ENCODE data around the gene PTK7. TPM values are rescaled to one million over a fixed set of nuclear protein-coding genes. Genes with fewer than 3 reads are reported as not detected.
A peak's percentile ranks its signal among the peaks of the same experiment; 100 is the strongest.

Gene PTK7
- total RNA-seq, 1 experiment from 2014 or later: 66.0 TPM

GRCh38 chr6:43159599-43159998 is 83.5 kb downstream of the PTK7 start:
- CTCF ChIA-PET: no interaction called here
- H3K4me1 Mint-ChIP-seq (ENCODE audit: low read depth, unreplicated experiment): no peaks in the 10 kb centered on the region
- no peaks in the 10 kb centered on the region for H3K9me3 Mint-ChIP-seq (ENCODE audit: low read depth, unreplicated experiment)
- intact Hi-C loops (cut with micrococcal nuclease; ENCODE audit: unreplicated experiment): no loop called here
- BruUV-seq (replicated peaks): no TSS peak
- H3K36me3 Mint-ChIP-seq (ENCODE audit: insufficient read depth, unreplicated experiment): peaks cover 8% of the 10 kb centered on the region
- no peak overlapping the region for H3K27ac Mint-ChIP-seq (ENCODE audit: unreplicated experiment)
- no peaks in the 10 kb centered on the region for H3K27me3 Mint-ChIP-seq (ENCODE audit: unreplicated experiment)
- no peak overlapping the region for H3K4me3 Mint-ChIP-seq (ENCODE audit: low read depth, unreplicated experiment)
- DNase-seq: no peak
- TF ChIP-seq CTCF (IDR thresholded peaks at IDR 0.05; ENCODE audit: unreplicated experiment): no peak

- no peaks in the 10 kb centered on the region for H3K9me3 Mint-ChIP-seq (ENCODE audit: low read depth, unreplicated experiment)
- H3K27me3 Mint-ChIP-seq (ENCODE audit: unreplicated experiment): no peaks in the 10 kb centered on the region
- no peaks in the 10 kb centered on the region for H3K36me3 Mint-ChIP-seq (ENCODE audit: insufficient read depth, unreplicated experiment)
- intact Hi-C loops (cut with micrococcal nuclease; ENCODE audit: unreplicated experiment): no loop called here
- CTCF ChIA-PET: interaction anchor here (0.6 to 1.5 kb wide), 2 partner anchors 17 to 1293 kb away, joined by 3 to 4 read pairs; no protein-coding TSS in a partner anchor
- no TSS peak for BruUV-seq (replicated peaks)
- no peak for TF ChIP-seq CTCF (IDR thresholded peaks at IDR 0.05; ENCODE audit: unreplicated experiment)
- H3K27ac Mint-ChIP-seq (ENCODE audit: unreplicated experiment): no peak overlapping the region
- H3K4me3 Mint-ChIP-seq (ENCODE audit: low read depth, unreplicated experiment): no peak overlapping the region
- H3K4me1 Mint-ChIP-seq (ENCODE audit: low read depth, unreplicated experiment): no peaks in the 10 kb centered on the region
- DNase-seq: no peak
Observed at GRCh38 chr6:43163899-43164298, 87.8 kb downstream of the PTK7 start.

GRCh38 chr6:43170417-43170930 is 94.4 kb downstream of the PTK7 start:
- Mint-ChIP-seq H3K27ac (ENCODE audit: unreplicated experiment) (peak overlapping the region; percentile 90), H3K27me3 (ENCODE audit: unreplicated experiment) (no peaks in the 10 kb centered on the region), H3K4me1 (ENCODE audit: low read depth, unreplicated experiment) (peaks cover 34% of the 10 kb centered on the region), H3K4me3 (ENCODE audit: low read depth, unreplicated experiment) (peak overlapping the region; percentile 92), H3K9me3 (ENCODE audit: low read depth, unreplicated experiment) (no peaks in the 10 kb centered on the region), H3K36me3 (ENCODE audit: insufficient read depth, unreplicated experiment) (peaks cover 54% of the 10 kb centered on the region)
- CTCF ChIA-PET: interaction anchor here (0.6 to 1.3 kb wide), 10 partner anchors 10 to 269 kb away, joined by 3 to 4 read pairs (median 4); partner anchors contain the start of genes CUL7, DNPH1, PPP2R5D and RRP36
- DNase-seq: peak; percentile 85
- intact Hi-C loops (cut with micrococcal nuclease; ENCODE audit: unreplicated experiment): no loop called here
- BruUV-seq (replicated peaks): TSS peak; percentile 87
- no peak for TF ChIP-seq CTCF (IDR thresholded peaks at IDR 0.05; ENCODE audit: unreplicated experiment)

GRCh38 chr6:43170931-43171706 is 95.0 kb downstream of the PTK7 start, which contains the start of gene SRF:
Gene SRF (plus strand): TSS chr6:43171269. CDS start chr6:43171657, 388 bp downstream.
- Mint-ChIP-seq H3K36me3 (ENCODE audit: insufficient read depth, unreplicated experiment) (peaks cover 58% of the 10 kb centered on the region), H3K27ac (ENCODE audit: unreplicated experiment) (peak within 1 kb of the TSS; percentile 90), H3K4me3 (ENCODE audit: low read depth, unreplicated experiment) (peak within 1 kb of the TSS; percentile 92), H3K9me3 (ENCODE audit: low read depth, unreplicated experiment) (no peaks in the 10 kb centered on the region), H3K4me1 (ENCODE audit: low read depth, unreplicated experiment) (peaks cover 35% of the 10 kb centered on the region), H3K27me3 (ENCODE audit: unreplicated experiment) (no peaks in the 10 kb centered on the region)
- CTCF ChIA-PET: interaction anchor here (0.7 to 1.3 kb wide), 10 partner anchors 10 to 199 kb away, joined by 3 to 4 read pairs (median 4); partner anchors contain the start of genes DNPH1, PPP2R5D, RRP36 and ZNF318
- TF ChIP-seq CTCF (IDR thresholded peaks at IDR 0.05; ENCODE audit: unreplicated experiment): peak; percentile 93
- BruUV-seq (replicated peaks): no TSS peak
- intact Hi-C loops (cut with micrococcal nuclease; ENCODE audit: unreplicated experiment): no loop called here
- DNase-seq: peak; percentile 100

Measured in Calu3 (cell line).